ENCODE measurements around the gene KIRREL1.

GRCh38 chr1:158148468-158148867, 155.0 kb downstream of the KIRREL1 start:
- no peak for TF ChIP-seq POLR2A (IDR thresholded peaks at IDR 0.05; ENCODE audit: low read depth, low read length)
- no peak for TF ChIP-seq POLR2AphosphoS5 (IDR thresholded peaks at IDR 0.05; ENCODE audit: low read depth, low read length)
- no peak for TF ChIP-seq TAF1 (IDR thresholded peaks at IDR 0.05; ENCODE audit: low read depth, low read length)
- TF ChIP-seq SPI1 (IDR thresholded peaks at IDR 0.05; ENCODE audit: low read depth, low read length), result no peak
- TF ChIP-seq PAX5 (IDR thresholded peaks at IDR 0.05; ENCODE audit: insufficient read depth, low read length, severe bottlenecking), result no peak
